GM19193 (cell line): Measurements from ENCODE around the gene BTNL3.

ENCODE experiments used
- POLR2A ChIP-seq: IDR thresholded peaks from 4 replicates; pipeline ENCODE4 v1.6.1; 2011; ENCODE audit not compliant: insufficient read depth, insufficient read length; ENCODE audit errors: extremely low read depth

BTNL3 gene

GRCh38 chr5:181054871-181055459 is 66.3 kb downstream of the BTNL3 start:
- no peak for TF ChIP-seq POLR2A
